ENCODE measurements around the gene RSPO1. TPM values are rescaled to one million over a fixed set of nuclear protein-coding genes. Genes with fewer than 3 reads are reported as not detected.

RSPO1 gene
- total RNA-seq, 3 donors from 2014 or later: 0.12 to 1.7 (median 0.53) TPM

GRCh38 chr1:37670133-37670532 lies 35.4 kb upstream of the RSPO1 start:
- no peak for ATAC-seq
- Histone ChIP-seq H3K4me1 (ENCODE audit: low read depth) (peaks cover 4% of the 10 kb centered on the region), H3K36me3 (ENCODE audit: low read depth) (no peaks in the 10 kb centered on the region), H3K9me3 (no peaks in the 10 kb centered on the region), H3K4me3 (no peak overlapping the region)
- no peak for TF ChIP-seq CTCF (IDR thresholded peaks at IDR 0.05)
- intact Hi-C loops (cut with DNase I, micrococcal nuclease): no loop called here
- no peak for DNase-seq

GRCh38 chr1:37667023-37667671 lies 32.5 kb upstream of the RSPO1 start:
- TF ChIP-seq CTCF (IDR thresholded peaks at IDR 0.05): no peak
- DNase-seq (no peak), ATAC-seq (no peak)
- Histone ChIP-seq H3K4me1 (ENCODE audit: low read depth) (no peaks in the 10 kb centered on the region), H3K9me3 (no peaks in the 10 kb centered on the region), H3K4me3 (no peak overlapping the region), H3K36me3 (ENCODE audit: low read depth) (no peaks in the 10 kb centered on the region)
- intact Hi-C loops (cut with DNase I, micrococcal nuclease): no loop called here

GRCh38 chr1:37666241-37666867 lies 31.7 kb upstream of the RSPO1 start:
- Histone ChIP-seq H3K36me3 (ENCODE audit: low read depth) (no peaks in the 10 kb centered on the region), H3K9me3 (no peaks in the 10 kb centered on the region), H3K4me1 (ENCODE audit: low read depth) (no peaks in the 10 kb centered on the region), H3K4me3 (no peak overlapping the region)
- DNase-seq (no peak), ATAC-seq (no peak)
- intact Hi-C loops (cut with DNase I, micrococcal nuclease): no loop called here
- TF ChIP-seq CTCF (IDR thresholded peaks at IDR 0.05): no peak

GRCh38 chr1:37663426-37664000 lies 28.8 kb upstream of the RSPO1 start:
- TF ChIP-seq CTCF (IDR thresholded peaks at IDR 0.05): no peak
- Histone ChIP-seq H3K9me3 (no peaks in the 10 kb centered on the region), H3K4me3 (no peak overlapping the region), H3K4me1 (ENCODE audit: low read depth) (no peaks in the 10 kb centered on the region), H3K36me3 (ENCODE audit: low read depth) (no peaks in the 10 kb centered on the region)
- intact Hi-C loops (cut with DNase I, micrococcal nuclease): no loop called here
- ATAC-seq (no peak), DNase-seq (no peak)

- H3K4me3 ChIP-seq: no peak overlapping the region
- no peaks in the 10 kb centered on the region for H3K36me3 ChIP-seq (ENCODE audit: low read depth)
- TF ChIP-seq CTCF (IDR thresholded peaks at IDR 0.05): no peak
- no peak for ATAC-seq
- no peaks in the 10 kb centered on the region for H3K4me1 ChIP-seq (ENCODE audit: low read depth)
- no peaks in the 10 kb centered on the region for H3K9me3 ChIP-seq
- no peak for DNase-seq
- intact Hi-C loops (cut with DNase I, micrococcal nuclease): no loop called here
These were observed 27.5 kb upstream of the RSPO1 start for GRCh38 chr1:37662031-37662755.

All from mucosa of descending colon (tissue), 3 donors.